ENCODE data around the gene STIM2.

STIM2 gene

GRCh38 chr4:27005905-27006590 is 145.4 kb downstream of the STIM2 start:
- Histone ChIP-seq H3K23ac (ENCODE audit: low read depth, low read length, poor library complexity) (no peak overlapping the region), H4K8ac (ENCODE audit: low read depth, low read length) (no peak overlapping the region), H3K36me3 (replicated peaks in 1 of 2; ENCODE audit: control insufficient read depth in 2 of 2, insufficient read depth in 2 of 2, low read length in 2 of 2) (peaks cover 0 to 38% of the 10 kb centered on the region in 2 donors), H4K91ac (ENCODE audit: low read depth, low read length, poor library complexity) (no peak overlapping the region), H3K4me1 (ENCODE audit: control insufficient read depth in 2 of 2, insufficient read depth in 1 of 2, low read depth in 1 of 2, low read length in 2 of 2) (no peaks in the 10 kb centered on the region), H3K79me1 (ENCODE audit: low read depth, low read length) (no peaks in the 10 kb centered on the region), H3K4me3 (ENCODE audit: low read length in 2 of 2) (no peak overlapping the region), H3K27me3 (ENCODE audit: control insufficient read depth in 3 of 3, insufficient read depth in 3 of 3, low read depth in 1 of 3, low read length in 3 of 3) (no peaks in the 10 kb centered on the region), H2BK15ac (ENCODE audit: low read length) (no peak overlapping the region), H3K27ac (replicated peaks; ENCODE audit: low read length) (no peak overlapping the region), H3K18ac (ENCODE audit: low read length) (no peak overlapping the region), H3K14ac (ENCODE audit: low read length) (no peak overlapping the region), H2BK5ac (ENCODE audit: low read length) (no peak overlapping the region), H2BK12ac (ENCODE audit: low read length) (no peak overlapping the region), H2BK120ac (ENCODE audit: low read depth, low read length) (no peak overlapping the region), H2AFZ (ENCODE audit: low read length) (no peak overlapping the region), H3K4ac (ENCODE audit: low read length) (no peak overlapping the region), H2AK5ac (ENCODE audit: low read depth, low read length) (no peak overlapping the region), H3K9me3 (replicated peaks in 1 of 2; ENCODE audit: control insufficient read depth in 2 of 2, insufficient read depth in 1 of 2, low read depth in 1 of 2, low read length in 2 of 2) (no peaks in the 10 kb centered on the region), H3K9ac (ENCODE audit: low read depth, low read length, poor library complexity) (no peak overlapping the region), H3K4me2 (ENCODE audit: insufficient read depth, low read length, poor library complexity, severe bottlenecking) (no peak overlapping the region)
- WGBS, 2 donors (ENCODE audit: extremely low coverage in 2 of 2, insufficient read length in 2 of 2, insufficient replicate concordance in 1 of 2) = no CpG with 5 or more reads among the region's 10 CpGs
- DNase-seq (ENCODE audit: low spot score) = no peak

GRCh38 chr4:27006646-27007045 is 146.0 kb downstream of the STIM2 start:
- no peak overlapping the region for H3K14ac ChIP-seq (ENCODE audit: low read length)
- no peaks in the 10 kb centered on the region for H3K27me3 ChIP-seq (ENCODE audit: control insufficient read depth in 3 of 3, insufficient read depth in 3 of 3, low read depth in 1 of 3, low read length in 3 of 3)
- no peak overlapping the region for H2BK12ac ChIP-seq (ENCODE audit: low read length)
- H3K4me1 ChIP-seq (ENCODE audit: control insufficient read depth in 2 of 2, insufficient read depth in 1 of 2, low read depth in 1 of 2, low read length in 2 of 2) = no peaks in the 10 kb centered on the region
- H3K4me3 ChIP-seq (ENCODE audit: low read length in 2 of 2) = no peak overlapping the region
- no peak overlapping the region for H3K27ac ChIP-seq (replicated peaks; ENCODE audit: low read length)
- no CpG with 5 or more reads among the region's 2 CpGs for WGBS, 2 donors (ENCODE audit: extremely low coverage in 2 of 2, insufficient read length in 2 of 2, insufficient replicate concordance in 1 of 2)
- H2AFZ ChIP-seq (ENCODE audit: low read length) = no peak overlapping the region
- H3K4me2 ChIP-seq (ENCODE audit: insufficient read depth, low read length, poor library complexity, severe bottlenecking) = no peak overlapping the region
- no peak overlapping the region for H3K18ac ChIP-seq (ENCODE audit: low read length)
- H3K9ac ChIP-seq (ENCODE audit: low read depth, low read length, poor library complexity) = no peak overlapping the region
- no peak overlapping the region for H3K4ac ChIP-seq (ENCODE audit: low read length)
- H4K8ac ChIP-seq (ENCODE audit: low read depth, low read length) = no peak overlapping the region
- no peak overlapping the region for H2BK5ac ChIP-seq (ENCODE audit: low read length)
- H3K79me1 ChIP-seq (ENCODE audit: low read depth, low read length) = no peaks in the 10 kb centered on the region
- H2BK120ac ChIP-seq (ENCODE audit: low read depth, low read length) = no peak overlapping the region
- H3K23ac ChIP-seq (ENCODE audit: low read depth, low read length, poor library complexity) = no peak overlapping the region
- H3K9me3 ChIP-seq (replicated peaks in 1 of 2; ENCODE audit: control insufficient read depth in 2 of 2, insufficient read depth in 1 of 2, low read depth in 1 of 2, low read length in 2 of 2) = no peaks in the 10 kb centered on the region
- H2BK15ac ChIP-seq (ENCODE audit: low read length) = no peak overlapping the region
- no peak overlapping the region for H2AK5ac ChIP-seq (ENCODE audit: low read depth, low read length)
- H3K36me3 ChIP-seq (replicated peaks in 1 of 2; ENCODE audit: control insufficient read depth in 2 of 2, insufficient read depth in 2 of 2, low read length in 2 of 2) = peaks cover 0 to 38% of the 10 kb centered on the region in 2 donors
- DNase-seq (ENCODE audit: low spot score) = no peak
- no peak overlapping the region for H4K91ac ChIP-seq (ENCODE audit: low read depth, low read length, poor library complexity)

- H4K91ac ChIP-seq (ENCODE audit: low read depth, low read length, poor library complexity) = no peak overlapping the region
- H3K18ac ChIP-seq (ENCODE audit: low read length) = no peak overlapping the region
- no peaks in the 10 kb centered on the region for H3K27me3 ChIP-seq (ENCODE audit: control insufficient read depth in 3 of 3, insufficient read depth in 3 of 3, low read depth in 1 of 3, low read length in 3 of 3)
- no peak overlapping the region for H3K4ac ChIP-seq (ENCODE audit: low read length)
- H3K79me1 ChIP-seq (ENCODE audit: low read depth, low read length) = no peaks in the 10 kb centered on the region
- H3K23ac ChIP-seq (ENCODE audit: low read depth, low read length, poor library complexity) = no peak overlapping the region
- no peak overlapping the region for H2AK5ac ChIP-seq (ENCODE audit: low read depth, low read length)
- H2AFZ ChIP-seq (ENCODE audit: low read length) = no peak overlapping the region
- no peak overlapping the region for H2BK12ac ChIP-seq (ENCODE audit: low read length)
- no peak overlapping the region for H2BK120ac ChIP-seq (ENCODE audit: low read depth, low read length)
- no peak overlapping the region for H3K14ac ChIP-seq (ENCODE audit: low read length)
- H3K4me1 ChIP-seq (ENCODE audit: control insufficient read depth in 2 of 2, insufficient read depth in 1 of 2, low read depth in 1 of 2, low read length in 2 of 2) = no peaks in the 10 kb centered on the region
- no peak overlapping the region for H3K4me3 ChIP-seq (ENCODE audit: low read length in 2 of 2)
- H4K8ac ChIP-seq (ENCODE audit: low read depth, low read length) = no peak overlapping the region
- DNase-seq (ENCODE audit: low spot score) = no peak
- H3K4me2 ChIP-seq (ENCODE audit: insufficient read depth, low read length, poor library complexity, severe bottlenecking) = no peak overlapping the region
- no peak overlapping the region for H2BK5ac ChIP-seq (ENCODE audit: low read length)
- H2BK15ac ChIP-seq (ENCODE audit: low read length) = no peak overlapping the region
- no CpG with 5 or more reads among the region's 3 CpGs for WGBS, 2 donors (ENCODE audit: extremely low coverage in 2 of 2, insufficient read length in 2 of 2, insufficient replicate concordance in 1 of 2)
- peaks cover 0 to 38% of the 10 kb centered on the region in 2 donors for H3K36me3 ChIP-seq (replicated peaks in 1 of 2; ENCODE audit: control insufficient read depth in 2 of 2, insufficient read depth in 2 of 2, low read length in 2 of 2)
- H3K9me3 ChIP-seq (replicated peaks in 1 of 2; ENCODE audit: control insufficient read depth in 2 of 2, insufficient read depth in 1 of 2, low read depth in 1 of 2, low read length in 2 of 2) = no peaks in the 10 kb centered on the region
- H3K27ac ChIP-seq (replicated peaks; ENCODE audit: low read length) = no peak overlapping the region
- no peak overlapping the region for H3K9ac ChIP-seq (ENCODE audit: low read depth, low read length, poor library complexity)
These were observed 146.9 kb downstream of the STIM2 start for GRCh38 chr4:27007507-27007906.

GRCh38 chr4:27008679-27009078 is 148.0 kb downstream of the STIM2 start:
- Histone ChIP-seq H3K23ac (ENCODE audit: low read depth, low read length, poor library complexity) (no peak overlapping the region), H3K4me3 (ENCODE audit: low read length in 2 of 2) (no peak overlapping the region), H3K27ac (replicated peaks; ENCODE audit: low read length) (no peak overlapping the region), H2AFZ (ENCODE audit: low read length) (no peak overlapping the region), H4K8ac (ENCODE audit: low read depth, low read length) (no peak overlapping the region), H2BK15ac (ENCODE audit: low read length) (no peak overlapping the region), H3K79me1 (ENCODE audit: low read depth, low read length) (no peaks in the 10 kb centered on the region), H2AK5ac (ENCODE audit: low read depth, low read length) (no peak overlapping the region), H3K14ac (ENCODE audit: low read length) (no peak overlapping the region), H3K36me3 (replicated peaks in 1 of 2; ENCODE audit: control insufficient read depth in 2 of 2, insufficient read depth in 2 of 2, low read length in 2 of 2) (peaks cover 0 to 28% of the 10 kb centered on the region in 2 donors), H4K91ac (ENCODE audit: low read depth, low read length, poor library complexity) (no peak overlapping the region), H2BK12ac (ENCODE audit: low read length) (no peak overlapping the region), H3K9me3 (replicated peaks in 1 of 2; ENCODE audit: control insufficient read depth in 2 of 2, insufficient read depth in 1 of 2, low read depth in 1 of 2, low read length in 2 of 2) (no peaks in the 10 kb centered on the region), H2BK120ac (ENCODE audit: low read depth, low read length) (no peak overlapping the region), H3K4ac (ENCODE audit: low read length) (no peak overlapping the region), H3K4me1 (ENCODE audit: control insufficient read depth in 2 of 2, insufficient read depth in 1 of 2, low read depth in 1 of 2, low read length in 2 of 2) (no peaks in the 10 kb centered on the region), H3K9ac (ENCODE audit: low read depth, low read length, poor library complexity) (no peak overlapping the region), H3K4me2 (ENCODE audit: insufficient read depth, low read length, poor library complexity, severe bottlenecking) (no peak overlapping the region), H2BK5ac (ENCODE audit: low read length) (no peak overlapping the region), H3K27me3 (ENCODE audit: control insufficient read depth in 3 of 3, insufficient read depth in 3 of 3, low read depth in 1 of 3, low read length in 3 of 3) (no peaks in the 10 kb centered on the region), H3K18ac (ENCODE audit: low read length) (no peak overlapping the region)
- DNase-seq (ENCODE audit: low spot score) = no peak
- no CpG with 5 or more reads among the region's 4 CpGs for WGBS, 2 donors (ENCODE audit: extremely low coverage in 2 of 2, insufficient read length in 2 of 2, insufficient replicate concordance in 1 of 2)
